Fibroblast of gingiva (primary cell): ENCODE results near the gene FZD7.

Source experiments
- DNase-seq: peaks from one replicate; pipeline ENCODE4 v3.0.0-alpha.2; 2011; ENCODE audit warnings: low read depth

The FZD7 gene

GRCh38 chr2:202037086-202037485 is 3.4 kb downstream of the FZD7 start:
- peak; percentile 56 for DNase-seq

- peak; percentile 17 for DNase-seq
These were observed 5.0 kb downstream of the FZD7 start for GRCh38 chr2:202038471-202039277.

DNA sequence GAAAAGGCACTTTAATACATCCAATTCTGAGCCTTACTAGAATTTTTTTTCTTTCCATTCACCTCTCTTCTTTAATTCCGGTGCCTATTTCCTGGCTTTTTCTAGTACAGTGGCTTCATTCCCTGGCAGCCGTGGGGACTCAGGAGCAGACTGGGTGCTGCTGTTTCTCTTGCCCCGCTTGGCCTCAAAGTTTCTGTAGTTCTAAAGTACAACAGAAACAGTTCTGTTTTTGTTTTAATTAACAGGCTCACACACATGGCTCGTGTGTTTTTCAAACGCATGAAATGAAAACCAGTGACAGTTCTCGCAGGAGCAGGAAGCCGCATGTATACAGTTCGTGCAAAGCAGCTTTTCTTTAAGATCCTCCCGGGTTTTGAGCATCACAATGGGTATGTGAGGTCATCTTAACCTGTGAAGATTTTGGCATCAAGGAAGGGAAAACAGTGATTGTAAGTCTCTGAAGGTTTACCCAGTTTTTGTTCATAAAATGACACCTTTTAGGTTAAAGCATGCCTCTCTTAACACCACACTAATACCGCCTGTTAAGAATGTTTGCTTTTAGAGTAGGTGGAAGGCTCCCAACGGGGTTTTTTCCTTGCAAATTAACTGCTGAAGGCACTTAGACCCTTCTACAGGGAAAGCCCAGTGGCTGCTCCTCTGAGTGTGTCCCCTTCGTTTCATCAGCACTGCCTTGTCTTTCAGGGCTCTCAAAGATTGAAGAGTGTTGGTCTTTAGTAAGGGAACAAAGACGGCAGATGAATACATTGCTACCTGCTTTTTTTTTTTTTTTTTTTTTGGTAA is 5.8 kb downstream of the FZD7 start:
- DNase-seq, result no peak

GRCh38 chr2:202040079-202040844 is 6.6 kb downstream of the FZD7 start:
- DNase-seq, result no peak

GRCh38 chr2:202042444-202042843 is 8.8 kb downstream of the FZD7 start:
- no peak for DNase-seq

GRCh38 chr2:202043475-202043874 is 9.8 kb downstream of the FZD7 start:
- no peak for DNase-seq

- DNase-seq, result no peak
These were observed 11.1 kb downstream of the FZD7 start for GRCh38 chr2:202044777-202045176.

DNA sequence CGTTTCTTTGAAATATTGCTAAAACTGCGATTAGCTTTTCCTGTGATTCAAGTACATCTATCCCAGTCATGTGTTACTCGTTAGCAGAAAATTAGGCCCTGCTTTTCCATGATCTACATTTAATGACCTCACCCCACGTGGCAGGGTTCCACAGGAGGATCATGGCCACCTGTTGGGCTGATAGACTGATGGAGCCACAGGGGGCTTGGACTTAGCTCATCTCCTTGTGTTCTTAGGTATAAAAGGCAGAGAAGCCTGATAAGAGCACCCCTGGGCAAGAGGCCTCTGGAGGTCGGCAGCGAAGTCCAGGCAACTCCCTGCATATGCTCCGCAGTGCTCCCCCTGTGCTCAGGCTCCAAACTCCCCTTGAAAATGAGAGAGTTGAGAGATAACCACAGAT is 12.9 kb downstream of the FZD7 start:
- DNase-seq, result no peak

- DNase-seq, result no peak
These were observed 15.6 kb downstream of the FZD7 start for GRCh38 chr2:202049092-202049728.

DNA sequence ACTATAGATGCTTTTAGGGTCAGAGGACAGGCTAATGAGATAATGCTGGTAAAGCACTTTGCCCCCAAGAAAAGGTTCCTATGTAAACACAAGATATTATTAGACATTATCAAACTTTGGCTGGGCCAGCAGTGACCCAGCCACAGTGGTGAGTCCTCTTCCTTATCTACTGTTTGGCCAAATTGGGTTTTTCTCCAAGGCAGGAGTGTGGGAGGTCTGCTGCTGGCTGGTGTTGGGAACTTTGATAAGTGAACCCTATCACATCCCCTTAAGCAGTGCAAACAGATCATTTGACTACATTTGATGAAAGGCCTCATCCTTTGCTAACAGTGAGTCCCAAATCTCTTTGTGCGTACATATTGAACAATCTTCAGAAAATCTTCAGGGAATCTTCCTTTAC is 16.2 kb downstream of the FZD7 start:
- no peak for DNase-seq

DNA sequence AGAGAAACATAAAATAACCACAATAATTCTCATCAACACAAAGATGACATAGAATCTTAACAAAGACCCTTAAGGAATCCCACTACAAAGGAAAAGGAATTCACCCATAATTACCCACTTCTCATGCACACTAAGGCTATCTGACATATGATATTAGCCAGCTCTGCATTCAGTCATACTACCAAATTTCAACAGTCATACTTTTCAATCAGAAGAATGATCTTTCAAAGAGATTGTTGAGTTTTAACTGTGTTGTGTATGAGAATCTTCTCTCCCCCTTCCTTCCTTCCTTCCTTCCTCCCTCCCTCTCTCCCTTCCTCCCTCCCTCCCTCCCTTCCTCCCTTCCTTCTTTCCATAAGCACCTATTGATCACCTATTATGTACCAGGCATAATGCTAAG is 17.0 kb downstream of the FZD7 start:
- no peak for DNase-seq

DNA sequence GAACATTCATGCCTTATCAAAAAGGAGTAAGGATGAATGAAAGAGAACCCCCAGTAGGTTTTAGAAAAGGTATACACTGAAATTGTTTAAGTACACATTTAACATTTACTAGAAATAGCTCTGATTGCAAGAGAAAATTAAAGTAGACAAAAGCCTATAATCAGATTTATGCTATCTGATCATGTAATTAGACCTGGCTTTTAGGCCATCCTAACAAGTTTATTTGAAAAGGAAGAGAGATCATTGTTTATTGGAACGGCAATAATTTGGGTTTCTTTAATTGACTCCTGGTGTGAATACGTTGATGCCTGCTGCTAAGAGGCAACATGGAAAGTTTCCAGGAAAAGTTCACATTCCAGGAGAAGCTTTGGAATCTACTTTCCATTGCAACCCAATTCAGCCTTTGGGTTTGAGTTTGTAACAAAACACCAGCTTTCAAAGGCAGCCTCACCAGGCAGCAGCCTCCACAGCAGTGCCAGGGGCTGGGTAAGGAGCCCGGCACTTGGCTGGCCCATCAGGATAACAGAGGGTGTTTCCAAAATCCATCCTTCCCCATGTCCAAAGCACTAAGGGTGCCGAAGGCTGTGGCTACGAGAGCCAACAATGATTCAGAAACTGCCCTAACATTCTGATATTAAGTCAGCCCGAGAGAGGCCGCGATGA is 18.0 kb downstream of the FZD7 start:
- peak; percentile 82 for DNase-seq

DNA sequence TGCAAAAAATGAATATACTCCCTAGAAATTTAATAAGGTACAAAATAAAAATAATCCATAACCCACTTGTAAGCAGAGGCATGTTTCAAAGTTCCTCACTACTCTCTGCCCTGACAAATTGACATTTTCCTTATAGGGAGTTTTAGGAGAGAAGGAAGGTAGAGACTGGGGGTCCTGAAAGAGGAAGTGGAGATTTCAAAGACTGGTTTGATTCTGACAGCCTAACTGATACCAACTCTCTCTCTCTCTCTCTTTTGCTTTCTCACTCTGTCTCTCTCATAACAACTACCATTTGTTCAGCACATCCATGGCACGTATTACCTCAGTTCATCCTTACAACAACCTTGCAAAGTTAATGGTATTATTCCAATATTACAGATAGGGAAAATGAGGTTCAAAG is 18.6 kb downstream of the FZD7 start:
- DNase-seq, result no peak

DNA sequence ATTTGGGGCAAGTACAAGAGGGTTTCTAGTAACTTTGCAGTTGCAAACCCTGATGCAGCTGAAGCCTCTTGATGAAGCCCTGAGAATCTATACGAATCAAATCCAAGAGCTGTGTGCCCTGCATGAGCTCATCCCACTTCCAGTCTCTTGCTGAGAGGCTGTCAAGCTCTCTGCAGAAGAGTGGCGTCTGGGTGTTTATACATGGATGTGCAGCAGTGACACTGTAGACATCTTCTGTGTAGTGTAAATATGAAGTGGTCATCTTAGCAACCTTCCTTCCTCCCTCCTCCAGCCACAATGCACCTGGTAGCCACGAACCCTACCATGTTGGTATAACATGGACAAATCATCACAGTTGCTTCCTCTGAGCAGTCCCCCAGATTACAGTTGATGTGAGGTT is 21.0 kb downstream of the FZD7 start:
- no peak for DNase-seq

GRCh38 chr2:202056611-202057010 is 23.0 kb downstream of the FZD7 start:
- no peak for DNase-seq

DNA sequence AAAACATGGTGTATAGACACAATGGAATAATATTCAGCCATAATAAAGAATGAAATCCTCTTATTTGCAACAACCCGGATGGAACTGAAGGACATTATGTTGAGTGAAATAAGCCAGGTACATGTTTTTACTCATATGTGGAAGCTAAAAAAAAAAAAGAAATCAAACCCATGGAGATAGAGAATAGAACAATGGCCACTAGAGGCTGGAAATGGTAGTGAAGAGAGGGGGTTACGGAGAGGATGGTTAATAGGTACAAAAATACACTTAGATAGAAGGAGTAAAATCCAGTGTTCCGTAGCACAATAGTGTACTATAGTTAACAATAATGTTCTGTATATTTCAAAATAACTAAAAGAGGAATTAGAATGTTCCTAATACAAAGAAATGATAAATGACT is 26.6 kb downstream of the FZD7 start:
- no peak for DNase-seq

DNA sequence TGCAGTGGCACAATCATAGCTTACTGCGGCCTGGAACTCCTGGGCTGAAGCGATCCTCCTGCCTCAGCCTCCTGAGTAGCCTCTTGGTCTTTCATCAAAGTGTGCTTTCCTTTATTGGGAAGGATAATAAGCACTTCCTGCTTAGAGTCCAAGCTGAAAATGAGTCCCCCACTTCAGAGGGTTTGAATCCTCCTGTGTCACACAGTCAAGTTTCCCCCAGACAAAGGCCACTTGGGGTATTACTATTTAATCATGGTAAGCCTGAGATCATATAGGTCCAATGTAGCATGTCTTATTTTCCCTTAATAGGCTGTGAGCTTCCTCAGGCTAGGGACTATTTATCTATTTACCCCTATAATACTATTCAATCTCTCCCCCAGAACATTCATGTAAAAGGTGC is 28.0 kb downstream of the FZD7 start:
- no peak for DNase-seq

GRCh38 chr2:202064171-202064880 is 30.7 kb downstream of the FZD7 start:
- peak; percentile 56 for DNase-seq

DNA sequence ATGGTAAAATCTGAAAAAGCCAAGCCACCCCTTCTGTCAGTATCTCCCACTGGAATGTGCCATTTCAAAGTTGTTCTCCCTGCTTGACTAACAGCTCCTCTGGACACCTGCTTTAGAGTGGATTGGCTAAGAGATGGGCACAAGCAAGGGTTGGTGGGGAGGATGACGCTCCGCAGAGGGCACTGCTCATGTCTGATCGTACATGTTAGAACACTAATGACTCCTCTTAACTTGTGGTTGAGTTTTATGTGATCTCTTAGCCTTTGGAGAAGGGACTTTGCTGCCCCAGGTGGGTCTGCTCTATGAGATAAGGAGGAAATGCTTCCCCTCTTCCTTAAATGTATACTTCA is 31.2 kb downstream of the FZD7 start:
- no peak for DNase-seq

DNA sequence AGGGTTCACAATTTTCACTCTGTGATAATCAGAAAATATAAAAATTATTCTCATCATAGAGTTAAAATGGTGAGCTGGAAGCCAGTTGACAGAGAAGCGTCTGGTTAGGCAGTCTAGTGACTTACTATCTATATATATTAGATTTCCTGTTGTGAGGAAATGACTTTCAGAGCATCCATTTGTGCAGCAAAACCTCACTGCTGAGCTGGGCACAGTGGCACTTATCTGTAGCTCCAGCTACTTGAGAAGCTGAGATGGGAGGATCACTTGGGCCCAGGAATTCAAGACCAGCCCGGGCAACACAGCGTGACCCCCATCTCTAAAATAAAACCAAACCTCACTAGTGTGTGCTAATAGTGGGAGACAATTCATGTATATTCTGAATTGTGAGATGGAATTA is 32.2 kb downstream of the FZD7 start:
- no peak for DNase-seq

- no peak for DNase-seq
These were observed 33.2 kb downstream of the FZD7 start for GRCh38 chr2:202066875-202067274.
